Left lung (tissue), 10 donors: ENCODE measurements around the gene PLD4. TPM values are rescaled to one million over a fixed set of nuclear protein-coding genes. Genes with fewer than 3 reads are reported as not detected.
"Not testable (repeated sequence)": the region's sequence is repeated elsewhere in the genome, so short reads cannot be mapped to it uniquely, and the experiment has no call there.

ENCODE experiments used
- ATAC-seq: fragments of 200-7000 bp; cut with Tn5 transposase; one replicate; pipeline ENCODE4 v1.9.1; 2020; ENCODE audit warnings: moderate library complexity
- DNase-seq, 4 donors: peaks; one replicate each; pipeline ENCODE4 v3.0.0-alpha.2; 2013 to 2020
- H3K27ac ChIP-seq, 2 donors: fragments of 200-600 bp; sonication (generic) in 1 of 2; one replicate each; pipeline versions ENCODE4 v1.5.0 to v1.8.0; 2020 to 2021
- H3K27me3 ChIP-seq, 2 donors: fragments of 200-600 bp; sonication (generic) in 1 of 2; one replicate each; pipeline versions ENCODE4 v1.5.0 to v1.8.0; 2020 to 2021
- H3K36me3 ChIP-seq, 2 donors: fragments of 200-600 bp; sonication (generic) in 1 of 2; one replicate each; pipeline versions ENCODE4 v1.5.0 to v1.8.0; 2020 to 2021
- H3K4me1 ChIP-seq, 2 donors: fragments of 200-600 bp; one replicate each; pipeline ENCODE4 v1.8.0; 2021
- H3K4me3 ChIP-seq, 2 donors: fragments of 200-600 bp; sonication (generic) in 1 of 2; one replicate each; pipeline versions ENCODE4 v1.5.0 to v1.8.0; 2020 to 2021; ENCODE audit warnings: mild to moderate bottlenecking in 1 of 2
- H3K9me3 ChIP-seq, 2 donors: fragments of 200-600 bp; sonication (generic) in 1 of 2; one replicate each; pipeline versions ENCODE4 v1.5.0 to v1.8.0; 2020 to 2021
- CTCF ChIP-seq, 2 donors: fragments of 200-600 bp; sonication (generic) in 1 of 2; IDR thresholded peaks; one replicate each; pipeline versions ENCODE4 v1.5.0 to v1.8.0; 2021; ENCODE audit warnings: antibody characterized with exemption in 2 of 2
- intact Hi-C, 2 donors: fragments of 100-400 bp; cut with DNase I; formaldehyde crosslinking; loops; one replicate each; pipeline versions ENCODE4 v1.11.2 to v1.14.2; 2022
- polyA plus RNA-seq, 6 donors: library from polyadenylated mRNA; unstranded; fragments of 120-200 nt; gene quantifications; one replicate each; pipeline ENCODE4 v1.2.1, GENCODE V29; 2013; ENCODE audit not compliant: insufficient read length in 6 of 6
- total RNA-seq, 2 donors: library from RNA; stranded (reverse); fragmentation: NEBNext Ultra II Directional; extraction: Animal tissue kit (Norgen Biotek cat#: 25700); gene quantifications; one replicate each; pipeline ENCODE4 v1.2.1, GENCODE V29; 2021
- donor health status: DM: no; HTN: yes; CAD: no.
- donor health status: DM: no; HTN: no; CAD: no.

The PLD4 gene
- total and polyA plus RNA-seq, 8 donors, result 0.76 to 8.0 (median 4.7) TPM

DNA sequence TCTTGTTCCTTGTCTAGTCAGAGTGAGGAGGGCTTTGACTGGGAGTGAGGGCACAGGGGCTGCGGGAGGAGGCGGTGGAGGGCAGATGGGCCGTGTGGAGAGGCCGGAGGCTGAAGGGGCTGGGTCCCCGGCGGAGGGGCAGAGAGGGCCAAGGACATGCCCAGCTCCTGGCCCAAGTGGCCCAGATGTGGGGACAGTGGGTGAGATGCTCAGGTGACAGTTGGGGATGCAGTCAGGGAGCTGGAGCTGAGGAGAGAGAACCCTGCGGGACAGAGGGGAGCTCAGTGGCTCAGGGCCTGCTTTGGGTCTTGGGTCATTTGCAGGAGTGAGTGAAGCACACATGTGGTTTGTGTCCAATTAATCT lies 26.5 kb upstream of the PLD4 start:
- intact Hi-C loops, result loop anchor here in 1 of 2 donors (10.0 kb wide), 1 partner anchor 147 kb away; no protein-coding TSS in a partner anchor
- ATAC-seq (no peak), DNase-seq (peak in 1 of 4 donors; percentile 25)
- peaks cover 0 to 15% of the 10 kb centered on the region in 2 donors for H3K4me1 ChIP-seq
- no peaks in the 10 kb centered on the region for H3K9me3 ChIP-seq
- H3K27ac ChIP-seq, result no peak overlapping the region
- H3K27me3 ChIP-seq, result no peaks in the 10 kb centered on the region
- TF ChIP-seq CTCF (IDR thresholded peaks at IDR 0.05), result no peak
- no peak overlapping the region for H3K4me3 ChIP-seq
- H3K36me3 ChIP-seq, result peaks cover 0 to 9% of the 10 kb centered on the region in 2 donors

GRCh38 chr14:104898870-104899510 lies 25.7 kb upstream of the PLD4 start:
- no peak for TF ChIP-seq CTCF (IDR thresholded peaks at IDR 0.05)
- intact Hi-C loops, result loop anchor here in 1 of 2 donors (10.0 kb wide), 1 partner anchor 146 kb away; no protein-coding TSS in a partner anchor
- no peak for ATAC-seq
- H3K4me3 ChIP-seq, result no peak overlapping the region
- peak in 1 of 4 donors; percentile 69 for DNase-seq
- peaks cover 0 to 1% of the 10 kb centered on the region in 2 donors for H3K36me3 ChIP-seq
- H3K27me3 ChIP-seq, result no peaks in the 10 kb centered on the region
- no peaks in the 10 kb centered on the region for H3K9me3 ChIP-seq
- H3K4me1 ChIP-seq, result peaks cover 0 to 15% of the 10 kb centered on the region in 2 donors
- H3K27ac ChIP-seq, result no peak overlapping the region

DNA sequence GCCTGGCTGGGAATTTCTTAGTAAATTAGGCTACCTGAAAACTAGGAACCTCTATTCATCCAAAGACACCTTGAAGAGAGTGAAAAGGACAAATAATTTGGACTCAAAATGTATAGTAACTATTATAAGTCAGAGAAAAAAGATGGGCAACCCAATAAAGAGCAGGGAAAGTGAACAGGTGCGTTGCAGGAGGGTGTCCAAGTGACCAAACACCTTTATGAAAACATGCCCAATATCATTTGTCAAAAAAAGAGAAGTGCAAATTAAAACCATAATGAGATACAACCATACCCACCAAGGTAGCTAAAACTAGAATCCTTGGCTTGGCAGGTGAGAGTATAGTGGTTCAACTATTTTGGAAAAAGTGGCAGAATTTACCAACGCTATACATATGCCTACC lies 24.9 kb upstream of the PLD4 start:
- intact Hi-C loops, result loop anchor here in 1 of 2 donors (10.0 kb wide), 1 partner anchor 145 kb away; no protein-coding TSS in a partner anchor
- Histone ChIP-seq H3K4me3 (no peak overlapping the region), H3K9me3 (no peaks in the 10 kb centered on the region), H3K27ac (no peak overlapping the region), H3K27me3 (peaks cover 0 to 7% of the 10 kb centered on the region in 2 donors), H3K36me3 (no peaks in the 10 kb centered on the region), H3K4me1 (peaks cover 0 to 15% of the 10 kb centered on the region in 2 donors)
- DNase-seq (no peak), ATAC-seq (no peak)
- no peak for TF ChIP-seq CTCF (IDR thresholded peaks at IDR 0.05)

GRCh38 chr14:104900639-104901512 lies 23.8 kb upstream of the PLD4 start:
- Histone ChIP-seq H3K27ac (no peak overlapping the region), H3K36me3 (no peaks in the 10 kb centered on the region), H3K27me3 (peaks cover 0 to 9% of the 10 kb centered on the region in 2 donors), H3K4me1 (peaks cover 0 to 8% of the 10 kb centered on the region in 2 donors), H3K9me3 (no peaks in the 10 kb centered on the region), H3K4me3 (no peak overlapping the region)
- DNase-seq (no peak), ATAC-seq (no peak)
- no peak for TF ChIP-seq CTCF (IDR thresholded peaks at IDR 0.05)
- intact Hi-C loops, result no loop called here

DNA sequence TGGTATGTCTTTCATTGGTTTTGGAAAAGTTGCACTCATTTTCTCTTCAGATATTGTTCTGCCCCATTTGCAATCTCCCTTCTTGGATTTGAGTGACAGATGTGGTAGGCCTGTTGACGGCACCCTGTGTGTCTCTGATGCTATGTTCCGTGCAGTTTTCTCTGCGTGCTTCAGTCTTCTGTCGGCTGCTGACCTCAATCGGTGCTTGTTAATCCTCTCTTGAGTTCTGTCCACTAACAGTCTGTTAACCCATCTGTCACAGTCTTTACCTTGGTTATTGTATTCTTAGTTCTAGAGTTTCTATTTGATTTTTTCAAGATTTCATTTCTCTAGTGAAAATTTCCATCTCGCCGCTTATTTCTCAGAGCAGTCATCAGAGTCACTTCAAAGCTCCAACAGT lies 20.7 kb upstream of the PLD4 start:
- no peak for TF ChIP-seq CTCF (IDR thresholded peaks at IDR 0.05)
- DNase-seq, result no peak
- Histone ChIP-seq H3K36me3 (no peaks in the 10 kb centered on the region), H3K4me1 (no peaks in the 10 kb centered on the region), H3K27ac (no peak overlapping the region), H3K4me3 (no peak overlapping the region), H3K27me3 (peaks cover 0 to 9% of the 10 kb centered on the region in 2 donors), H3K9me3 (no peaks in the 10 kb centered on the region)
- ATAC-seq, result no peak
- intact Hi-C loops, result no loop called here

DNA sequence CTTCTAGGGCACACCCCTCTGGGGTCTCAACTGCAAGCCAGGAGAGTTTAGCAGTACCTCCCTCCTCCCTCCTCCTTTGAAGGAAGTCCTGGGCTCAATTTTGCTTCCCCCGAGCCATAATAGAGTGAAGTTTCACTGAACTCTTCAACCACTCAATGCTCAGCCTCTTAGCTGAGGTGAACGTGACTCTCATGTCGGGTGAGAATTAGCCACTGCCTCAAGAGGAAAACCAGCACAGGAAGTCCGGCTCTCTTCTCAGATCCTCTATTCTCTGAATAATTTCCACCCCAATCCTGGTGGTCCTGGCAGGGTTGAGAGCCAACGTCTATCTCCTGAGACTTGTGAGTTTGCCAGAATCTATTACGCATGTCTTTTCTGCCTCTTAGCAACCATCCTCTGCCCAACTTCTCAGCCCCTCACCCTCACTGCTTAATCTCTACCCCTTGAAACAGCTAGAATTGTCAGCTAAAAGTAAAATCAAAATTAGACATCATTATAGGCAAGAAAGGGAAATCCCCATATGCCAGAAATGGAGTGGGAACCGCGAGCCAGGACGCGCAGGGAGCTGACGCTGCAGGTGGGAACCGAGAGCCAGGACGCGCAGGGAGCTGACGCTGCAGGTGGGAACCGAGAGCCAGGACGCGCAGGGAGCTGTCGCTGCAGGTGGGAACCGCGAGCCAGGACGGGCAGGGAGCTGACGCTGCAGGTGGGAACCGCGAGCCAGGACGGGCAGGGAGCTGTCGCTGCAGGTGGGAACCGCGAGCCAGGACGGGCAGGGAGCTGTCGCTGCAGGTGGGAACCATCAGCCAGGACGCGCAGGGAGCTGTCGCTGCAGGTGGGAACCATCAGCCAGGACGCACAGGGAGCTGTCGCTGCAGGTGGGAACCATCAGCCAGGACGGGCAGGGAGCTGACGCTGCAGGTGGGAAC lies 19.8 kb upstream of the PLD4 start:
- H3K36me3 ChIP-seq, H3K27me3 ChIP-seq, intact Hi-C loops, H3K27ac ChIP-seq, H3K9me3 ChIP-seq, H3K4me1 ChIP-seq, DNase-seq, H3K4me3 ChIP-seq: not testable (repeated sequence)
- peak; percentile 21 for ATAC-seq

GRCh38 chr14:104905579-104905933 lies 19.1 kb upstream of the PLD4 start:
- DNase-seq, H3K27me3 ChIP-seq, H3K4me3 ChIP-seq, ATAC-seq, H3K9me3 ChIP-seq, H3K4me1 ChIP-seq, H3K27ac ChIP-seq, intact Hi-C loops, H3K36me3 ChIP-seq: not testable (repeated sequence)
